Vagina (tissue), 2 donors: ENCODE measurements around the gene VPS13C. TPM values are rescaled to one million over a fixed set of nuclear protein-coding genes. Genes with fewer than 3 reads are reported as not detected.

Source experiments
- DNase-seq, 2 donors: peaks; one replicate each; pipeline ENCODE4 v3.0.0-alpha.2; 2017; ENCODE audit errors: extremely low spot score in 2 of 2
- H3K27ac ChIP-seq: fragments of 200-600 bp; sonication (generic); one replicate; pipeline ENCODE4 v1.5.1; 2019
- H3K27me3 ChIP-seq: fragments of 200-600 bp; sonication (generic); one replicate; pipeline ENCODE4 v1.5.1; 2019
- H3K36me3 ChIP-seq, 2 donors: fragments of 200-600 bp; sonication (generic); one replicate each; pipeline ENCODE4 v1.5.1; 2017 to 2019
- H3K4me1 ChIP-seq: fragments of 200-600 bp; sonication (generic); one replicate; pipeline ENCODE4 v1.5.1; 2019
- H3K4me3 ChIP-seq, 2 donors: fragments of 200-600 bp; sonication (generic); 1 replicate in 1 of 2; 2 replicates in 1 of 2; pipeline ENCODE4 v1.5.1; 2016 to 2019
- H3K9me3 ChIP-seq: fragments of 200-600 bp; sonication (generic); one replicate; pipeline ENCODE4 v1.5.1; 2019
- POLR2A ChIP-seq, 2 donors: fragments of 450-650 bp; IDR thresholded peaks; one replicate each; pipeline ENCODE4 v1.6.1; 2017; ENCODE audit warnings: antibody characterized with exemption in 2 of 2, mild to moderate bottlenecking in 2 of 2, moderate library complexity in 2 of 2
- POLR2AphosphoS5 ChIP-seq, 2 donors: sonication (generic); formaldehyde crosslinking; IDR thresholded peaks; one replicate each; pipeline ENCODE4 v1.9.0; 2017; ENCODE audit warnings: antibody characterized with exemption in 2 of 2, mild to moderate bottlenecking in 2 of 2, low read depth in 1 of 2; ENCODE audit not compliant: insufficient read depth in 1 of 2
- intact Hi-C: fragments of 100-400 bp; cut with DNase I; formaldehyde crosslinking; loops from one replicate; pipeline ENCODE4 v1.15.1; 2023
- total RNA-seq: library from RNA; depleted of rRNA; stranded (reverse); fragments of >200 nt; gene quantifications from one replicate; pipeline ENCODE4 v1.2.3, GENCODE V29; 2016
- TF ChIP-seq, protein P1 (sequence below), 3 experiments: fragments of 450-650 bp in 2 of 3; fragments of 200-600 bp in 1 of 3; sonication (generic) in 1 of 3; IDR thresholded peaks; one replicate each; pipeline ENCODE4 v1.5.1; 2017 to 2019; ENCODE audit warnings: antibody characterized with exemption in 3 of 3, mild to moderate bottlenecking in 2 of 3, moderate library complexity in 2 of 3

Gene VPS13C
- total RNA-seq, 1 donor from 2014 or later, result 52.5 TPM

DNA sequence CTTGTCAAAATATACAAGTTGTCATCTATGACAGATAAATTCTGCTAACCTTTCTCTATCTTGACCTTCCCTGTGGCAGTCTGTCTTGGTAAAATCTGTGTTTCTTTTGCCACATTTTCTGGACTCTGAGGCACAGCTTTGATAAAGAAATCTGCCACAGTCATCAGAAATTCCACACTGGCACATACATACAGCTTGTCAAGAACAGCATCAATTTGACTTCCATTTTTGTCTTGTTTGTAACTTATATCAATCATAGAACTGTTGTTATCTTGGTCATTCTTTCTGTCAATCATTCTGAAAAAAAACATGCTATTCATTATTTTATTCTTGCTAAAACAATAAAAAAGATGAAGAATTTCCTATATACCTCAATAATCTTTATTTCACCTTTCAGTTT lies 130.8 kb downstream of the VPS13C start:
- H3K27ac ChIP-seq, result no peak overlapping the region
- TF ChIP-seq, protein P1, sequence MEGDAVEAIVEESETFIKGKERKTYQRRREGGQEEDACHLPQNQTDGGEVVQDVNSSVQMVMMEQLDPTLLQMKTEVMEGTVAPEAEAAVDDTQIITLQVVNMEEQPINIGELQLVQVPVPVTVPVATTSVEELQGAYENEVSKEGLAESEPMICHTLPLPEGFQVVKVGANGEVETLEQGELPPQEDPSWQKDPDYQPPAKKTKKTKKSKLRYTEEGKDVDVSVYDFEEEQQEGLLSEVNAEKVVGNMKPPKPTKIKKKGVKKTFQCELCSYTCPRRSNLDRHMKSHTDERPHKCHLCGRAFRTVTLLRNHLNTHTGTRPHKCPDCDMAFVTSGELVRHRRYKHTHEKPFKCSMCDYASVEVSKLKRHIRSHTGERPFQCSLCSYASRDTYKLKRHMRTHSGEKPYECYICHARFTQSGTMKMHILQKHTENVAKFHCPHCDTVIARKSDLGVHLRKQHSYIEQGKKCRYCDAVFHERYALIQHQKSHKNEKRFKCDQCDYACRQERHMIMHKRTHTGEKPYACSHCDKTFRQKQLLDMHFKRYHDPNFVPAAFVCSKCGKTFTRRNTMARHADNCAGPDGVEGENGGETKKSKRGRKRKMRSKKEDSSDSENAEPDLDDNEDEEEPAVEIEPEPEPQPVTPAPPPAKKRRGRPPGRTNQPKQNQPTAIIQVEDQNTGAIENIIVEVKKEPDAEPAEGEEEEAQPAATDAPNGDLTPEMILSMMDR (IDR thresholded peaks at IDR 0.05), result no peak
- TF ChIP-seq POLR2AphosphoS5 (IDR thresholded peaks at IDR 0.05; ENCODE audit: insufficient read depth in 1 of 2, low read depth in 1 of 2), result no peak
- no peak for TF ChIP-seq POLR2A (IDR thresholded peaks at IDR 0.05)
- peaks cover 0 to 17% of the 10 kb centered on the region in 2 donors for H3K36me3 ChIP-seq
- no peaks in the 10 kb centered on the region for H3K4me1 ChIP-seq
- intact Hi-C loops, result no loop called here
- no peaks in the 10 kb centered on the region for H3K9me3 ChIP-seq
- H3K4me3 ChIP-seq, result no peak overlapping the region
- H3K27me3 ChIP-seq, result no peaks in the 10 kb centered on the region
- DNase-seq, result no peak

DNA sequence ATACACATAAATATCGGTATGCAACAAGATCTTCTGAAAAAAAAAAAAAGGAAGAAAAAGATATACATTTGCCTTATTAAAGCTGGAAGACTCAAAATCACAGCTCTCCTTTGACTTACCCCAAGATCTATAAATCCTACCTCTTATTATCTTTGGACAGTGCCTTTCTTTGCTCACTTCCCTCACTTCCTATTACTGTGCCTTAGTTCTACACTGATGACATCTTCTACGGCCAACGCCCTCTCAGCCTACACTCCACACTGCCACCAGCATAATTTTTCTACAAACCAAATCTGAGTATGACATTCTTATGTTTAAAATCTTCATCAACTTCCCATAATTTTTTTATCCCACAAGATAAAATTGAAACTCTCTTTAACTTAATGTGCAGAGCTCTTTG lies 137.1 kb downstream of the VPS13C start:
- no peak for DNase-seq
- intact Hi-C loops, result no loop called here

DNA sequence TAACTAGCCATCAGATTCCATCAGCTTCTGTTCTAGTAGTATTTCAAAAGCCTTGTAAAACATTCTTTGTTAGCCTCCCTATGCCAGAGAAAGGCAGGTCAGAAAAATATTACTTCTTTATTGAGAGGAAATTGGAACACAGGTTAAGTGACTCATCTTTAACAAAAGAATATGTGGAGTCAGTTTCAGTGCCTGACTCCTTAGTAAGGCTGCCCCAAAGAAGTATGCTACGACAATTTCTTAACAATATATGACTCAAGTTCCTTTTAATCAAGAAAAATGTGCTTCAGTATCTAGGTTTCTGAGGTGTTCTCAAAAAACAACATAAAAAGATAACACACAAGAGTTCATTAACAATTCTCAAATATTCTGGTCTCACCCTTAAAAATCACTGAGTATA lies 139.2 kb downstream of the VPS13C start:
- H3K27ac ChIP-seq, result no peak overlapping the region
- no peak overlapping the region for H3K4me3 ChIP-seq
- intact Hi-C loops, result no loop called here
- TF ChIP-seq POLR2A (IDR thresholded peaks at IDR 0.05) (no peak), POLR2AphosphoS5 (IDR thresholded peaks at IDR 0.05; ENCODE audit: insufficient read depth in 1 of 2, low read depth in 1 of 2) (no peak)
- TF ChIP-seq, protein P1 (IDR thresholded peaks at IDR 0.05), result no peak
- peaks cover 0 to 19% of the 10 kb centered on the region in 2 donors for H3K36me3 ChIP-seq
- H3K9me3 ChIP-seq, result no peaks in the 10 kb centered on the region
- no peaks in the 10 kb centered on the region for H3K4me1 ChIP-seq
- DNase-seq, result no peak
- no peaks in the 10 kb centered on the region for H3K27me3 ChIP-seq

More for the DNA sequence above, 137.1 kb downstream of the VPS13C start:
- no peak overlapping the region for H3K27ac ChIP-seq
- no peaks in the 10 kb centered on the region for H3K4me1 ChIP-seq
- H3K9me3 ChIP-seq, result no peaks in the 10 kb centered on the region
- peaks cover 0 to 22% of the 10 kb centered on the region in 2 donors for H3K36me3 ChIP-seq
- H3K4me3 ChIP-seq, result no peak overlapping the region
- TF ChIP-seq, protein P1 (IDR thresholded peaks at IDR 0.05), result no peak
- TF ChIP-seq POLR2AphosphoS5 (IDR thresholded peaks at IDR 0.05; ENCODE audit: insufficient read depth in 1 of 2, low read depth in 1 of 2) (no peak), POLR2A (IDR thresholded peaks at IDR 0.05) (no peak)
- H3K27me3 ChIP-seq, result no peaks in the 10 kb centered on the region

DNA sequence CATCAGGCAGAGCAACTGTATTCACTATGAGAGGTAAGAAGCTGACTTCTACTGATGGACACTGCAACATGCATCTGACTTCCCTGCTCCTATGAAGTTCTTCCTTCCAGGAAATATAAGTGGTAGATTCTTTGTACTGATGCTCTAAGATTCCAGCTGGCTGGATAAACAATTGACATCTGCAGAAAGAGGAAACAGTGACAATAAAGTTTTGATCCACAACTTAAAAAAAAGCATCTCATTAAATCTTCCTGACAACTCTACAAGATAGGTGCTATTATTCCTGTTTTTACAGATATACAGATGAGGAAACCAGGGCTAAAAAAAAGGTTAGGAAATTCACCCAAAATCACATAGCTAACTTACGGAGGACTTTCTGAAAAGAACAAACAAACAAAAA lies 142.8 kb downstream of the VPS13C start:
- Histone ChIP-seq H3K36me3 (peaks cover 0 to 42% of the 10 kb centered on the region in 2 donors), H3K9me3 (no peaks in the 10 kb centered on the region)
- intact Hi-C loops, result no loop called here

DNA sequence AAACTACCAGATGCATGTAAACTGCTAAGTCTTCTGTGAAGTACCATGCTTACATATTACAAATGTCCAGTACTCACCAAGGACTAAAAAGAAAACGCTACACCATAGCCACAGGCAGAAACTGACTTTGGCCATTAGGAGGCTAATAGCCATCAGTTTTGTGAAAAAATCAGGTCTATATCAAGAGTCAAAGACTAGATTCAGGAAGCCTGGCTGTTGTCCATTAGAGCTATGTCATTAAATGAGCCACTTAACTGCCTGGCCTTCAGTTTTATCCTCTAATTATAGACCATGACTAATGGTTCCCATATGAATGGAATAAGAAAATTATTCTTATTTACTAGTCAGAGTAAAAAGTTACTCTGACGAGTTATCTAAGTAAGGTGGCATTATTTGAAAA lies 144.1 kb downstream of the VPS13C start:
- Histone ChIP-seq H3K4me3 (no peak overlapping the region), H3K9me3 (no peaks in the 10 kb centered on the region), H3K36me3 (peaks cover 0 to 36% of the 10 kb centered on the region in 2 donors), H3K27ac (no peak overlapping the region), H3K27me3 (no peaks in the 10 kb centered on the region), H3K4me1 (no peaks in the 10 kb centered on the region)
- intact Hi-C loops, result no loop called here
- TF ChIP-seq, protein P1 (IDR thresholded peaks at IDR 0.05), result no peak
- TF ChIP-seq POLR2A (IDR thresholded peaks at IDR 0.05) (no peak), POLR2AphosphoS5 (IDR thresholded peaks at IDR 0.05; ENCODE audit: insufficient read depth in 1 of 2, low read depth in 1 of 2) (no peak)
- DNase-seq, result no peak

More for the DNA sequence above, 142.8 kb downstream of the VPS13C start:
- Histone ChIP-seq H3K27me3 (no peaks in the 10 kb centered on the region), H3K4me3 (no peak overlapping the region), H3K4me1 (no peaks in the 10 kb centered on the region), H3K27ac (no peak overlapping the region)
- DNase-seq, result no peak
- no peak for TF ChIP-seq POLR2AphosphoS5 (IDR thresholded peaks at IDR 0.05; ENCODE audit: insufficient read depth in 1 of 2, low read depth in 1 of 2)
- TF ChIP-seq POLR2A (IDR thresholded peaks at IDR 0.05), result no peak
- TF ChIP-seq, protein P1 (IDR thresholded peaks at IDR 0.05), result no peak
